Stimulated activated CD4-positive, alpha-beta T cell treated with anti-CD3 and anti-CD28 coated beads, Interleukin-1b, Interleukin-23, amount 100 ng/mL, for 1 hour (primary cell): ENCODE results near the gene MYH3.
"Not testable (repeated sequence)": the region's sequence is repeated elsewhere in the genome, so short reads cannot be mapped to it uniquely, and the experiment has no call there.

Experiments used
- DNase-seq, 2 donors: peaks; one replicate each; pipeline ENCODE4 v3.0.0-alpha.2; 2020; ENCODE audit warnings: low read depth in 2 of 2

The MYH3 gene

GRCh38 chr17:10657148-10657547 is at the start of gene MYH3:
Gene MYH3 (minus strand): TSS chr17:10657309. CDS start chr17:10655064, 2,245 bp downstream.
- no peak for DNase-seq

DNA sequence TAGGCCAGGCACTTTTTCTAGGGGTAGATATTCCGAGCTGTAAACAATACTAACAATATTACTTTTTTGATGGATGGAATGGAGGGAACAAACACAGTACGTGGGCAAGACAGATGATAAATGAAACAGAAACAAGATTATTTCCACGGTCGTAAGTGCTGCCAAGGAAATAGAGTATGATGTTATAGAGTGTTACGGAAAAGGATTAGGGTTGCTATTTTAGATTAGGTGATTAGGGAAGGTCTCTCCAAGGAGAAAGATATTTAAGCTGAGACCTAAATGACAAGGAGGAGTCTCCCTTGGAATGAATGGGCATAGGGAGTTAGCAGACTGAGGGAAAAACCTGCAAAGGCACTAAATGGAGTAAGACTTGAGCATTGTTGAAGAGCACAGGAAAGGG is 48.6 kb upstream of the MYH3 start:
- no peak for DNase-seq

DNA sequence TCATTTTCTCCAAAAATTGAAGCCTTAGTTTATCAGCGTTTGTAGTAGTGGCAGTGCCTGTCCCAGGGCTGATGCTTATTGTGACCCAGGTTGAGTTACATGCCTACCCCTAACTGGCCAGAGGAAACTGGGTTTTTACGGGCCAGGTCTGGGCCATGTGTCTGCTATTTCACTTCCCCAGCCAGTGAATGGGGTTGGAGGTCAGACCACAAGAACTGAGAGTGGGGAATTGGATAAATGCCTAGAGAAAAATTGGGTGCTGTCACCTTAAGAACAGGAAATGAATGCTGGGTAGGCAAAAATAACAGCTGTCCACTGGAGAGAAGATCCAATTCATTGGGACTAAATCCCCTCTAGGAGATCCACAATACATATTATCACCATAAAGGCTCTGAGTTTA is 45.5 kb upstream of the MYH3 start:
- DNase-seq, result no peak

- DNase-seq, result no peak
Measured at GRCh38 chr17:10699856-10700255, 42.7 kb upstream of the MYH3 start.

- no peak for DNase-seq
Measured at GRCh38 chr17:10698096-10698818, 41.1 kb upstream of the MYH3 start.

GRCh38 chr17:10697092-10698081 is 40.3 kb upstream of the MYH3 start, which contains the start of the genes ADPRM and SCO1:
Gene ADPRM (plus strand): TSS chr17:10697594. CDS start chr17:10704927, 7,333 bp downstream.
Gene SCO1 (minus strand): TSS chr17:10697533. CDS start chr17:10697507, 26 bp downstream.
- peak; percentile 59 to 72 for DNase-seq

- not testable (repeated sequence) for DNase-seq
Measured at GRCh38 chr17:10695875-10696407, 38.8 kb upstream of the MYH3 start.

DNA sequence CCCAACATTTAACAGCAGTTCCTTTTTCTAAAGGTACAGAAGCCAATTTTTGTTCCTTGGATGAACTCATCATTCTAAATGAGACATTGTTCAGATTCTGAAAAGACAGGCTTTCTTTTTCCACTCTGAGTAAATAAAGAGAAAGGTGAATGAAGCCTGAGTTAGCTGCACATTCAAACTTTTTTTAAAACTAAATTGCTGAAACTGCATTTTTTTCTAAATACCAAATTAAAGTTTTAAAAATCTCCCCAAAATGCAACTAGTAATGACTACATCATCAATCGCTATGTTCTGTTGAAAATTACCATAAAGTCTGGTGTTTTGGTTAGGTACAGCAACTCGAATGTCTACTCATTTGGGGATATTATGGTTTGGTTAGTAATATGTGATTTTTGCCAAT is 30.4 kb upstream of the MYH3 start:
- no peak for DNase-seq

DNA sequence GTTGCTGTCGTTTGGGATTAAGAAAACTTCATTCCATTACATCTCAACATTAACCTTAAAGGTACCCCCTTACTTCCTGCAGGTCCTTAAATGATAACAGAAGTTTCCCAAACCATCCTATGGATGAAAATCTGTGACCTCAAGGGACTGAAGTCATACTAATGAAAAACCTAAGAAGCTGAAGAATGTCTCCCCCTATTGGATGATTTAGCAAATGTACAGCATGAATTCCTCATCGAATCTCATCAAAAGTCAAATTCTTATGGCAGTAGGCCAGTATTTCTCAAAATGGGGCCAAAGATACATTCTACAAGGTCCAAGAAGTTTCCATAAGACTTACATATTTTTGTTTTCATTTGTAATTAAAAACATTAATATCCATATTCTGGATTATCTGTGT is 26.7 kb upstream of the MYH3 start:
- DNase-seq, result no peak

- no peak for DNase-seq
Measured at GRCh38 chr17:10681866-10682446, 24.8 kb upstream of the MYH3 start.

- no peak for DNase-seq
Measured at GRCh38 chr17:10674704-10675103, 17.6 kb upstream of the MYH3 start.

- DNase-seq, result no peak
Measured at GRCh38 chr17:10673312-10673711, 16.2 kb upstream of the MYH3 start.

DNA sequence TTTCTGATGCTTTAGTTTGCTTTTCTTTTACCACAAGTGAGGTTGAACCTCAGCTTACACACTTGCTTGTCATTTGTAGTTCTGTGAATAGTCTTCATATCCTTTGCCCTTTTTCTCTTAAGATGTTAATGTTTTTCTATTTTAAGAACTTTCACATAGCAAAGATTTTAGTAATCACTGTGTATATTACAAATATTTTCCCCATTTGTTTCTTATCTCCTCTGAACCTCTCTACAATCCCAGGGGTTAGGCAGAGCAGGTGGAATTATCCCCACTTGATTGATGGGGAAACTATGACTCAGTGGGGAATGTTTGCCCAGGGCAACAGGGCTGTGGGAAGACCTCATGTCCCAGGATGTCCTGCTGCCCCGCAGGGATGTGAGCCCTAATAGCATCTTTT is 11.7 kb upstream of the MYH3 start:
- no peak for DNase-seq

DNA sequence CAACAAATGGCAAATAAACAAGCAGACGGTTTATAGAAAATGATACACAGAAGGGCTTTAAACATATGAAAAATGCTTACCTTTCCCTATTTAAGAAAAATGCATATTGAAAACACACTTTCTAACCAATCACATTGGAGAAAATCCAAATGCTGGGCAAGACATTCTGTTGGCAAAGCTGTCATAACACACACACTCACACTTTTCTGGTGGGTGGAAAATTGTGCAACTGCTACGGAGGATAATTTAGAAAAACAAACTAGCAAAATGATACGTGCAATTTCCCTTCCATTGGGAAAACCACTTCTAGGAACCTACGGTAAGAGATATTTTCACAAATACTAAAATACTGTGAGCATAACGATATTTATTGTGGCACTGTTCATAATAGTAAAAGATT is 9.8 kb upstream of the MYH3 start:
- no peak for DNase-seq

DNA sequence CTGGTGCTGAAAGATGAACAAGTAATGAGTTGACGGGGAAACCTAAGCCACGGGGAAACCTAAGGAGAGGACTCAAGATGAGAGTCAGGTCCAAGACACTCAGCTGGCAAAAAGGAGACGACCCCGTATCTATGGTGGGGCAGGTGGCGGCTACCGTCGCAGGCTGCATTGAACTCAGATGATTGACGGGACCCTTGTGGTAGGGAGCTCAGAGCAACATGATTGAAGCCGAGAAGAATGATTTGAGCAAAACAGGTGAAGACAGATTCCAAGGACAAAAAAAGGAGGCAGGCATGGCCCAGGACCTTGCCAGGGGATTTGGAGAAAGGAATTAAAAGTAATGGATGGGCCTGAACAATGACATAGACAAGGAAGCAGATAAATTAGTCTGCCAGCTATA is 7.5 kb upstream of the MYH3 start:
- no peak for DNase-seq

GRCh38 chr17:10663231-10663630 is 6.1 kb upstream of the MYH3 start:
- no peak for DNase-seq

GRCh38 chr17:10661437-10661836 is 4.3 kb upstream of the MYH3 start:
- DNase-seq, result no peak

GRCh38 chr17:10657879-10658278 is 770 bp upstream of the MYH3 start:
- DNase-seq, result no peak

- DNase-seq, result no peak
Measured at GRCh38 chr17:10653987-10654386, 3.1 kb downstream of the MYH3 start.

GRCh38 chr17:10652984-10653659 is 4.0 kb downstream of the MYH3 start:
- no peak for DNase-seq

DNA sequence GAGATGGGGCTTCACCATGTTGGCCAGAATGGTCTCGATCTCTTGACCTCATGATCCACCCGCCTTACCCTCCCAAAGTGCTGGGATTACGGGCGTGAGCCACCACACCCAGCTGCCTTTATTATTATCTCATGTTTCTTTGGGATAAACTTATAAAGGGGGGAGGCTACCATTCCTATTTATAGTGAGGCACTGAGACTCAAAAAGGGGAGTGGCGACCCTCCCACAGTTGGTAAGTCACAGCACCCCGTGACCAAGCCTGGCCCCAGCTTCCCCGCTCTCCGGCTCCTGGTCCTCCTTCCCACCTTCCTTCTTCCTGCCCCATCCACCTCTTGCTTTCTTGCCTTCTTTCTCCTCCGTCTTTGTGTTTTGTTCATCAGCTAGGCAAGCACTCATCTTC is 5.2 kb downstream of the MYH3 start:
- no peak for DNase-seq
